ENCODE measurements around the gene GLRX5. TPM values are rescaled to one million over a fixed set of nuclear protein-coding genes. Genes with fewer than 3 reads are reported as not detected.

The GLRX5 gene
- polyA plus RNA-seq, 2 of the 4 experiments (the other 2 are of a cell fraction): 51.2 to 73.2 TPM

DNA sequence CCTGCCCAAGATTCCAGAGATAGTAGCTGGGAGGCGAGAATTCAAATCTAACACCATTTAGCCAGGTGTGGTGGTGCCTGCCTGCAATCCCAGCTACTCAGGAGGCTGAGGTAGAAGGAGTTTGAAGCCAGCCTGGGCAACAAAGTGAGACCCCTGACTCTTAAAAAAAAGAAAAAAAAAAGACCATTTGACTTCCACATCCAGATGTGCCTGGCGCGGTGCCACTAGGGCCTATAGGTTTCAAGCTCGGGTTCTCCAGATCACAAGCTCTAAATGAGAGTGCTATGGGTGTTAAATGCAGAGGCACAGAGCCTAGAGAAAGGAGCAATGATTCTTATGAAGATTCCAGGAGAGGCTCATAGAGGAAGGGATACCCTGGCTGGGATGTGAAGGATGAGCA lies 40.9 kb upstream of the GLRX5 start:
- Histone ChIP-seq H3K9me3 (no peaks in the 10 kb centered on the region), H3K4me1 (peaks cover 6% of the 10 kb centered on the region; the same call in 1 of the 3 replicates), H3K4me3 (no peak overlapping the region), H3K27ac (no peak overlapping the region), H3K4me2 (no peak overlapping the region)
- TF ChIP-seq CEBPB (IDR thresholded peaks at IDR 0.05) (no peak), POLR2A (IDR thresholded peaks at IDR 0.05; ENCODE audit: low read length) (no peak), RFX5 (IDR thresholded peaks at IDR 0.05) (no peak), CHD2 (IDR thresholded peaks at IDR 0.05; ENCODE audit: low read length, partially characterized antibody) (no peak), FOSL2 (IDR thresholded peaks at IDR 0.05) (no peak), FOSL2 (CRISPR knock-in tag; IDR thresholded peaks at IDR 0.05) (no peak), RNF2 (IDR thresholded peaks at IDR 0.05; ENCODE audit: borderline replicate concordance, low read depth) (no peak), HEYL (CRISPR knock-in tag; IDR thresholded peaks at IDR 0.05) (no peak), ZFP36 (IDR thresholded peaks at IDR 0.05; ENCODE audit: borderline replicate concordance, partially characterized antibody) (no peak), ZSCAN20 (CRISPR knock-in tag; IDR thresholded peaks at IDR 0.05) (no peak), FOXS1 (CRISPR knock-in tag; IDR thresholded peaks at IDR 0.05) (no peak), HOXA7 (CRISPR knock-in tag; IDR thresholded peaks at IDR 0.05) (no peak), ZNF302 (CRISPR knock-in tag; IDR thresholded peaks at IDR 0.05) (no peak), KDM1A (IDR thresholded peaks at IDR 0.05; ENCODE audit: low read depth) (no peak), NFE2L2 (conservative IDR thresholded peaks at IDR 0.05; ENCODE audit: low read length) (no peak), PHF8 (IDR thresholded peaks at IDR 0.05; ENCODE audit: borderline replicate concordance, low read depth) (no peak)
- TF ChIP-seq, protein P1, sequence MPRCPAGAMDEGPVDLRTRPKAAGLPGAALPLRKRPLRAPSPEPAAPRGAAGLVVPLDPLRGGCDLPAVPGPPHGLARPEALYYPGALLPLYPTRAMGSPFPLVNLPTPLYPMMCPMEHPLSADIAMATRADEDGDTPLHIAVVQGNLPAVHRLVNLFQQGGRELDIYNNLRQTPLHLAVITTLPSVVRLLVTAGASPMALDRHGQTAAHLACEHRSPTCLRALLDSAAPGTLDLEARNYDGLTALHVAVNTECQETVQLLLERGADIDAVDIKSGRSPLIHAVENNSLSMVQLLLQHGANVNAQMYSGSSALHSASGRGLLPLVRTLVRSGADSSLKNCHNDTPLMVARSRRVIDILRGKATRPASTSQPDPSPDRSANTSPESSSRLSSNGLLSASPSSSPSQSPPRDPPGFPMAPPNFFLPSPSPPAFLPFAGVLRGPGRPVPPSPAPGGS (IDR thresholded peaks at IDR 0.05): no peak
- TF ChIP-seq, protein P2, sequence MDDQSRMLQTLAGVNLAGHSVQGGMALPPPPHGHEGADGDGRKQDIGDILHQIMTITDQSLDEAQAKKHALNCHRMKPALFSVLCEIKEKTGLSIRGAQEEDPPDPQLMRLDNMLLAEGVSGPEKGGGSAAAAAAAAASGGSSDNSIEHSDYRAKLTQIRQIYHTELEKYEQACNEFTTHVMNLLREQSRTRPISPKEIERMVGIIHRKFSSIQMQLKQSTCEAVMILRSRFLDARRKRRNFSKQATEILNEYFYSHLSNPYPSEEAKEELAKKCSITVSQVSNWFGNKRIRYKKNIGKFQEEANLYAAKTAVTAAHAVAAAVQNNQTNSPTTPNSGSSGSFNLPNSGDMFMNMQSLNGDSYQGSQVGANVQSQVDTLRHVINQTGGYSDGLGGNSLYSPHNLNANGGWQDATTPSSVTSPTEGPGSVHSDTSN (IDR thresholded peaks at IDR 0.05): no peak
- CTCF ChIA-PET: interaction anchor here (1.2 to 3.2 kb wide), 2 partner anchors 9 to 33 kb away, joined by 3 to 10 read pairs; no protein-coding TSS in a partner anchor
- FAIRE-seq (no peak), ATAC-seq (no peak), DNase-seq (ENCODE audit: low read depth in 1 of 2, low spot score in 1 of 2) (no peak)
- WGBS (ENCODE audit: missing lambda C conversion rate): 78% methylated on average over 4 of the region's 4 CpGs
- POLR2A ChIA-PET: no interaction called here

DNA sequence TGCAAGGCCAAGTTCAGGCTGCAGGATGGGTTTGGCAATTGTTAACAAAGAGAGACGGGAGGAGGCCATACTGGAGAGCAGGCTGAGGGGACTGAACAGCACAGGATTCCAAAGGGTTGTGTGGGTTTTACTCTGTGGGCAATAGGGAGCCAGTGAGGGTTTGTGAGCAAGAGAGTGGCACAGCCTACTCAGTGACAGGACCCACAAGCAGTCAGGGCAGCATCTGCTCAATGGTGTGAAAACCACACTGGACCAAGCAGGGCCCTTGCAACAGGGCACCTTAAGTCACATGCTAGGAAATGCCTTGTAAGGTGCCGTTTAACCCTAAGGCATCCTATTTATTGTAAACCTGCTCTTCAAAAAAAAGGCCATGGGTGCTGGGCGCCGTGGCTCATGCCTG lies 40.4 kb upstream of the GLRX5 start:
- ChIA-PET CTCF (interaction anchor here (1.2 to 3.2 kb wide), 2 partner anchors 9 to 33 kb away, joined by 3 to 10 read pairs; no protein-coding TSS in a partner anchor), POLR2A (no interaction called here)
- FAIRE-seq (no peak), DNase-seq (ENCODE audit: low read depth in 1 of 2, low spot score in 1 of 2) (no peak), ATAC-seq (no peak)
- Histone ChIP-seq H3K4me2 (no peak overlapping the region), H3K4me1 (peaks cover 6% of the 10 kb centered on the region; the same call in 1 of the 3 replicates), H3K27ac (no peak overlapping the region), H3K9me3 (no peaks in the 10 kb centered on the region), H3K4me3 (no peak overlapping the region)
- TF ChIP-seq HDAC2 (IDR thresholded peaks at IDR 0.05) (no peak), SMC3 (IDR thresholded peaks at IDR 0.05) (no peak), RCOR1 (IDR thresholded peaks at IDR 0.05; ENCODE audit: low read depth, low read length) (no peak), NFE2L2 (conservative IDR thresholded peaks at IDR 0.05; ENCODE audit: low read length) (no peak), TFCP2L1 (CRISPR knock-in tag; IDR thresholded peaks at IDR 0.05) (no peak), CHD2 (IDR thresholded peaks at IDR 0.05; ENCODE audit: low read length, partially characterized antibody) (no peak), ZFP36 (IDR thresholded peaks at IDR 0.05; ENCODE audit: borderline replicate concordance, partially characterized antibody) (no peak), EP300 (IDR thresholded peaks at IDR 0.05) (no peak), NR3C1 (IDR thresholded peaks at IDR 0.05) (no peak)
- TF ChIP-seq, protein P3, sequence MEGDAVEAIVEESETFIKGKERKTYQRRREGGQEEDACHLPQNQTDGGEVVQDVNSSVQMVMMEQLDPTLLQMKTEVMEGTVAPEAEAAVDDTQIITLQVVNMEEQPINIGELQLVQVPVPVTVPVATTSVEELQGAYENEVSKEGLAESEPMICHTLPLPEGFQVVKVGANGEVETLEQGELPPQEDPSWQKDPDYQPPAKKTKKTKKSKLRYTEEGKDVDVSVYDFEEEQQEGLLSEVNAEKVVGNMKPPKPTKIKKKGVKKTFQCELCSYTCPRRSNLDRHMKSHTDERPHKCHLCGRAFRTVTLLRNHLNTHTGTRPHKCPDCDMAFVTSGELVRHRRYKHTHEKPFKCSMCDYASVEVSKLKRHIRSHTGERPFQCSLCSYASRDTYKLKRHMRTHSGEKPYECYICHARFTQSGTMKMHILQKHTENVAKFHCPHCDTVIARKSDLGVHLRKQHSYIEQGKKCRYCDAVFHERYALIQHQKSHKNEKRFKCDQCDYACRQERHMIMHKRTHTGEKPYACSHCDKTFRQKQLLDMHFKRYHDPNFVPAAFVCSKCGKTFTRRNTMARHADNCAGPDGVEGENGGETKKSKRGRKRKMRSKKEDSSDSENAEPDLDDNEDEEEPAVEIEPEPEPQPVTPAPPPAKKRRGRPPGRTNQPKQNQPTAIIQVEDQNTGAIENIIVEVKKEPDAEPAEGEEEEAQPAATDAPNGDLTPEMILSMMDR (IDR thresholded peaks at IDR 0.05): no peak
- TF ChIP-seq, protein P2 (IDR thresholded peaks at IDR 0.05): no peak
- 74% methylated on average over 4 of the region's 4 CpGs for WGBS (ENCODE audit: missing lambda C conversion rate)
